NCI-H1092 (cell line): ENCODE measurements around the gene PLP1.
A peak's percentile ranks its signal among the peaks of the same experiment; 100 is the strongest.
"Not testable (repeated sequence)": the region's sequence is repeated elsewhere in the genome, so short reads cannot be mapped to it uniquely, and the experiment has no call there.

Experiments
- DNase-seq: peaks from one replicate; lab custom pipeline; 2025; lab: John Stamatoyannopoulos, UW

PLP1 gene

DNA sequence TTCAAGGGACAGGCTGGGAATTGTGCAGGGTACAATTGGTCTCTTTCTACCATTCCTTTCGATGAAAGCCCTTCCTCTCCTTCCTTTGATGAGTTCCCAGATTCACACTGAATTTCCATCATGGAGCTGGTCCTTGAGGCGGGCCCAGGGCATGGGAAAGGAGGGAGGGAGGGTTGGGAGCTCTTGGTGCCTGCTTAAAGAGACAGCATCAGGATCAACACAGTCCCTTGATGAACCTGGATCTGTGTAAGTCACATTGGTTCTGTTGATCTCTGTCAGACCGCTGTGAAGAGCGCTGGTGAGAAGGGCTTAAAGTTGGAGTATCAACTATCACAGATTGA lies 4.4 kb downstream of the PLP1 start:
- DNase-seq, result no peak

DNA sequence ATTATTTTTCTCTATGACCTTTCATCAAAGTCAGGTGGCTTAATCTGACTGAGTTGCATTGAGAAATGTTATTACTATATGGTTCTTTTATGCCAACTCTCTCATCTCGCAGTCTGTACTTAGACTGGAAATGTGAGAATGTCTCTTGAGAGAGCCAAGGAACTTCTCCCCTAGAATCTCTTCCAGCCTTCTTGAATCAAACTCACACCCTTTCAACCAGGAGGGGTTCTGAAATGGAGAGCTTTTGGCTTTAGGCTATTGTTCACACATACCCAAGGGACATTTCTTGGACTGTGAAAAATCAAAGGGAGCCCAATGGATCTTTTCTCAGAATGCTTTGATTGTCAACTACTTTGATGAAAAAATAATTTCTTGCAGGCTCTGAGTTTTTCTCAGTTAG lies 5.1 kb downstream of the PLP1 start:
- DNase-seq, result no peak

DNA sequence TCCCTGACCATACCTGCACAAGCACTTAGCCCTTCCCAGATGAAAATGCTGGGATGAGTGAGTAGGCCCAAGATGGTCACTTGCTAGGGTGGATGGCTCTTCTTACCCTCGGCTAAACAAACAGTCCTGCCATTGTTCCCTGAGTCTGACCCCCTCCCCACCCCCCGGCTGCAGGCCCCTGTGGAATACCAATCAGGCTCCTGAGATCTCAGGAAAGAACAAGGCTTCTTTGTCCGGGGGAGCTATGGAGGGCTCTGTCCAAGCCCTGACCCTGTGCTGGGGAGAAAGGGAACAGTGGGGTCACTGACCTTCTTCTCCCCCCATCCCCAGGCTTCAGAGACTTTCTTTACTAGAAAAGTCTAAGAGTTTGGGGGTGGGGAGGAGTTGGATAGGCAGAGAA lies 6.0 kb downstream of the PLP1 start:
- DNase-seq, result no peak

DNA sequence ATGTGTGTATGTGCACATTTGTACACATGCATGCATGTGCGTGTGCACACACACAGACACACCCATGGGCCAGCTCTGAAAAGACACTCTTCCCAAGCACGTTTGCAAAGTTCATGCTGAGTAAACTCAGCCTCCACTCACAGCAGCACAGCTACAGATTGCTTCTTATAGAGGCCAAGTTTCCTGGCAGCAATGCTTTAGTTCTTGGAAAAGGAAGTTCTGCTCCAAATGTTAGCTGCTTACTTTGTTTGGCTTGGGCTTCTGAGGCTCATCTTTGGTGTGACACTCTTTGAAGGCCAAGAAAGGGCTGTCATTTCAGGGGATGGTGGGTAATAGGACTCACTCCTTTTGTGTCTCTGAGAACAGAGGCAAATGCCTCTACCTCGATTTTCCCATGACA lies 6.6 kb downstream of the PLP1 start:
- DNase-seq, result no peak

GRCh38 chrX:103783971-103784370 lies 7.3 kb downstream of the PLP1 start:
- DNase-seq, result no peak

GRCh38 chrX:103789004-103789403 lies 12.4 kb downstream of the PLP1 start:
- no peak for DNase-seq

GRCh38 chrX:103791228-103791627 lies 14.6 kb downstream of the PLP1 start:
- DNase-seq, result no peak

DNA sequence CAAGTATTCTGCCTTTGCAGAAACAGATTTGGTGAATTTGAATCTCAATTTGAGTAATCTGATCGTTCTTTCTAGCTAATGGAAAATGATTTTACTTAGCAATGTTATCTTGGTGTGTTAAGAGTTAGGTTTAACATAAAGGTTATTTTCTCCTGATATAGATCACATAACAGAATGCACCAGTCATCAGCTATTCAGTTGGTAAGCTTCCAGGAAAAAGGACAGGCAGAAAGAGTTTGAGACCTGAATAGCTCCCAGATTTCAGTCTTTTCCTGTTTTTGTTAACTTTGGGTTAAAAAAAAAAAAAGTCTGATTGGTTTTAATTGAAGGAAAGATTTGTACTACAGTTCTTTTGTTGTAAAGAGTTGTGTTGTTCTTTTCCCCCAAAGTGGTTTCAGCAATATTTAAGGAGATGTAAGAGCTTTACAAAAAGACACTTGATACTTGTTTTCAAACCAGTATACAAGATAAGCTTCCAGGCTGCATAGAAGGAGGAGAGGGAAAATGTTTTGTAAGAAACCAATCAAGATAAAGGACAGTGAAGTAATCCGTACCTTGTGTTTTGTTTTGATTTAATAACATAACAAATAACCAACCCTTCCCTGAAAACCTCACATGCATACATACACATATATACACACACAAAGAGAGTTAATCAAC lies 15.3 kb downstream of the PLP1 start:
- DNase-seq, result no peak

DNA sequence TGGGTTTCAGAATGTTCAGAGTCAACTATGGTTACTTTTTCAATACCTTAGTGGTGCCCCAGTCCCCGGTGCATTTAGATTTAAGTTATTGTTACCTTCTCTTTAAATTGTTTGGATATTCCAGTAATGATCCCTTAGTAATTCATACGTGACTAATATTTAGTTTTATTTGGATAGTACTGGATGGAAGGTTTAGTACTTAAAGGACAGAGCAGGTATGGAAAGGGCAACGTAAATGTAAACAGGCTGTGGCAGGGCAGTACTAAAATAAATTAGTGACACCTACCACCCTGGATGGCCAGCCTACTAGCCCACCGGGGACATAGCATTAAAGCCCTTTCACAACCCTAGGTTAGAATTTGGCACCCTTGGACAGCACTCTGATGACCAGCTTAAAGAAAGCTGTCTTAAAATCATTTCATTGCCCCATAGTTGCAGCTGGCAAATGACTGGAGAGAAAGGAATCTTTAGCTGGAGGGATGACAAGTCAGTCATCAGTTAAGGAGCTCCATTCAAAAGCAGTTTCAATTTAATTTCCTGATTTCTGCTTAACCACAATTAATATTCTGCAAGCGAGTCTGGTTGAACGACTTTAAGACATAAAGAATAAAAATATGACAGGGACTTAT lies 16.4 kb downstream of the PLP1 start:
- no peak for DNase-seq

GRCh38 chrX:103793545-103793940 lies 16.9 kb downstream of the PLP1 start:
- DNase-seq, result no peak

- DNase-seq, result no peak
Observed at GRCh38 chrX:103794119-103794518, 17.5 kb downstream of the PLP1 start.

DNA sequence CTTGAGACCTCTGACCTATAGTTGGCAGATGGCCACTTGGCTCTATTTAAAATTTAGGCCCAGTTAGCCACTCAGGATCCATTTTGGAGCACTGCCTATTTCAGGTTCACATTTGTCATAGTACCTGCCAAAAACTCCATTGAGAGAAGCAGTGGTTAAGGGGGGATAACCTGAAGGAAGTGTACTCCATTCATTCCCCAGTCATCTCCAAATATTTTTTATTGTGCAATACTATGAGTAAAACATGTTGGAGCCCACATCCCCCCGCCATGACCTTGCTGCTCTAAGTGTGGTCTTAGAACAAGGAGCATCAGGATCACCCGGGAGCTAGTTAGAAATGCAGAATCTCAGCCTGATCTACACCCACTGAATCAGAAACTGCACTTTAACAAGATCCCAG lies 21.1 kb downstream of the PLP1 start:
- DNase-seq, result no peak

DNA sequence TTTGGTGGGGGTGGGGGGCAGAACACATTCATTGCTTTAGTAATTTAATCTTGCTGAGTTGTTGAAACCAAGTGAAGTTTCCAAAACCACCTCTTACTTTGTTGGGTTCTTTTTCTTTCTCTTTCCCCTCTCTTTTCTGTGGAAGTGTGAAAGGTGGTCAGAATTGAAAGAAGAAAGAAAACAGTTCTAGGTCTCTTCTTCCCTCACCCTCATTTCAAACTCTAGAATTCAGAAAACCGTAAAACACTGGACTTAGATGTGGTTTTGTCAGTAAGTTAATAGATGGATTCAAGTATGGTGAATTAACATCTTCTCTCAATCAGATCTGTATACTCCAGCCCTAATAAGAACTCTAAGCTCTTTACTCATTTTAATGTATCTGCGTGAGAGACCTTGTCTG lies 23.7 kb downstream of the PLP1 start:
- no peak for DNase-seq

DNA sequence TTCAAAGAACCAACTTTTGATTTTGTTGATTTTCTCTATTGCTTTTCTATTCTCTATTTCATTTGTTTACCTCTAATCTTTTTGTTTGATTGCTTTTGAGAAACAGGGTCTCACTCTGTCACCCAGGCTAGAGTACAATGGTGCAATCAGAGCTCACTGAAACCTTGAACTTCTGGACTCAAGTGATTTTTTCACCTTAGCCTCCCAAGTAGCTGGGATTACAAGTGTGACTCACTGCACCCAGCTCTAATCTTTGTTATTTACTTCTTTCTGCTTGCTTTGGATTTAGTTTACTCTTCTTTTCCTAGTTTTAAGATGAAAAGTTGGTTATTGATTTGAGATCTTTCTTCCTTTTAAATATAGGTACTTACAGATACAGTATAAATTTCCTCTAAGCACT lies 29.2 kb downstream of the PLP1 start:
- no peak for DNase-seq

DNA sequence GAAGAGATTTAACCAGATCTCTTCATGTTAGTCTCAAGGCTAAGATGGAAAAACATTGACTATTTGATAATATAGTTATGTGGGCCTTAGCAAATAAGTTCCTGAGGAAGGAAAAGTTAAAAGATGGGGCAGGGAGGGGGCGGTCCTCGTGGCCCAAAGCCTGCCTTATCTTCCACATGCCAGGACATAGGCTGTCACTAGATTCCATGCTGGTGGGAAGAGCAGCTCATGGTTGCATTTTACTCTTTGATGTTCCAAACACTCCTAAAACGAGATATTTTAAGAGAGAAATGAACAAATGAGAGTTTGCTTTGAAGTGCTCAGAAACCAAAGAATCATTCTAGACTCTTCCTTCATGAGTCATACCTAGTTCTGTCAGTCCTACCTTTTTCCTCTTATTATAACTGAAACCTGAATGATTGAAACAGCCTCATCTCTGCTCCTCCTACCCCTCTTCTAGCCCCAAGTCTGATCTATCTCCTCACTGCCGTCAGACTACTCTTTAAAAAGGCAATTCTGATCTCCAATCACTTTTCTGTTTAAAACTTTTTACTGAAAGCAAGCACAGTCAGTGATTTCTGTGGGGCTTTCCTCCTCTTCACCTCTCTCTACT lies 30.3 kb downstream of the PLP1 start:
- DNase-seq, result no peak

GRCh38 chrX:103811858-103812257 lies 35.2 kb downstream of the PLP1 start:
- no peak for DNase-seq

DNA sequence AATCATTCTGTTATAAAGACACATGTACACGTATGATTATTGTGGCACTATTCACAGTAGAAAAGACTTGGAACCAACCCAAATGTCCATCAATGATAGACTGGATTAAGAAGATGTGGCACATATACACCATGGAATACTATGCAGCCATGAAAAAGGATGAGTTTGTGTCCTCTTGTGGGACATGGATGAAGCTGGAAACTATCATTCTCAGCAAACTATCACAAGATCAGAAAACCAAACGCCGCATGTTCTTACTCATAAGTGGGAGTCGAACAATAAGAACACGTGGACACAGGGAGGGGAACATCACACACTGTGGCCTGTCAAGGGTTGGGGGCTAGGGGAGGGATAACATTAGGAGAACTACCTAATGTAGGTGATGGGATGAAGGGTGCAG lies 40.5 kb downstream of the PLP1 start:
- not testable (repeated sequence) for DNase-seq

- peak; percentile 51 for DNase-seq
Observed at GRCh38 chrX:103817502-103817901, 40.9 kb downstream of the PLP1 start.

DNA sequence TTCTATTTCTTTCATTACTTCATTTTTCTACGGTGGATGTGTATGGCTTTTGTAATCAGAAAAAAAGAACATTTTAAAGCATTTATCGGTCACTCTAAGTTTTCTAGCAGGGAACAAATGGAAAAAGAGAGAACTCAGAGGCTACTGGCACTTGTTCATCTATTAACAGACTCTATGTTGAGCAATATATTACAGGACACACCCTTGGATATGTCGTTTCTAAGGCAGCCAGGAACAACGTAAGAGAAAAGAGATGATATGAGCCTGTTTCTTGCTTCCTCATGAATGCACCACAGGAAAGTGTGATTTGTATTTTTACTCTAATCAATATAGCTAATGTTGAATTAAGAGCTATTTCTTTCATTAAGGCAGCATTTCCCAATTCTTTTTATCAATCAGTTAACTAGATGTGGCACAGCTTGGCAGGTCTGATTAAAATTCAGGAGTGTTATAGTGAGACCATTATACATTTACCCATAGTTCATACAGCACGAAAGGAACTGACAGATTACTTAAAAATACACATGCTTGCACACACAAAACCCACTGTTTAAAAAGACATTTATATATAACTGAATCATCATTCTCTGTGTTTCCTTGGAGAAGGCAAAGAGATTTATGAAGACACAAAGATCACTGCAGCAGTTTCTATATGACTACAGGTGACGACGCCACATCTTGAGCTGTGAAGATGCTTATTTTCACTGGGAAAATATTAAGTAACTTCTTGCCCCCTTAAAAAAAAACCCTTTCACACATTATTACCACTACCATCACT lies 42.4 kb downstream of the PLP1 start:
- DNase-seq, result no peak

- not testable (repeated sequence) for DNase-seq
Observed at GRCh38 chrX:103820802-103821201, 44.2 kb downstream of the PLP1 start.

GRCh38 chrX:103823591-103823990 lies 47.0 kb downstream of the PLP1 start:
- no peak for DNase-seq

DNA sequence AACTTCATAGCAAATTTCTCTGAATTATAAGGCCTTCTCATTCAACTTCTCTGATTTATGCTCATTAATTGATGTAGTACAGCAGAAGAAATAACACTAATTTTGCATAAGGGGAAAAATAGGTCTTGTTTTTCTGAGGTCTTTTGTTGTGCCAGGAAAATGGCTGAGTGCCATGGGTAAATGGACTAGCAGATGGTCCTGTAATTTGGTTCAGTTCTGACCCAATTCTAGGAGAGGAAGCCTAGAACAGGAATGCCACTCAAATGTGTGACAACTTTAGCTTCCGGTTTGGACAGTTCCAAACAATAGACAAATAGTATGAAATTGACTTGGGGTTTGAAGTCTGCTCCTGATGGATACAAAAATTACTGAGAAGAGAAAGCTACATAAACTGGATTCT lies 49.2 kb downstream of the PLP1 start:
- DNase-seq, result no peak

GRCh38 chrX:103828529-103828928 lies 51.9 kb downstream of the PLP1 start:
- no peak for DNase-seq
